Upper lobe of left lung (tissue), 4 donors: ENCODE measurements around the gene CDIPT.
A peak's percentile ranks its signal among the peaks of the same experiment; 100 is the strongest.

Source experiments
- CTCF ChIP-seq, 6 experiments: fragments of 450-650 bp in 4 of 6; fragments of 200-600 bp in 2 of 6; sonication (generic) in 2 of 6; IDR thresholded peaks; one replicate each; pipeline ENCODE4 v1.5.1; 2016 to 2019; ENCODE audit warnings: antibody characterized with exemption in 6 of 6
- EP300 ChIP-seq, 4 donors: sonication (generic); formaldehyde crosslinking; IDR thresholded peaks; one replicate each; pipeline ENCODE4 v1.5.1; 2017; ENCODE audit warnings: antibody characterized with exemption in 4 of 4, control low read depth in 2 of 4
- POLR2A ChIP-seq, 4 donors: fragments of 450-650 bp; IDR thresholded peaks; one replicate each; pipeline ENCODE4 v1.5.1; 2016 to 2017; ENCODE audit warnings: antibody characterized with exemption in 4 of 4, mild to moderate bottlenecking in 2 of 4

- TF ChIP-seq CTCF (IDR thresholded peaks at IDR 0.05) (peak in 3 of 6 experiments; percentile 4 to 29 (median 24)), EP300 (IDR thresholded peaks at IDR 0.05) (no peak), POLR2A (IDR thresholded peaks at IDR 0.05) (no peak)
Observed at GRCh38 chr16:29899516-29900101, 36.6 kb upstream of the CDIPT start, which contains the start of gene SEZ6L2.
